ENCODE results near the gene CD59. TPM values are rescaled to one million over a fixed set of nuclear protein-coding genes. Genes with fewer than 3 reads are reported as not detected.

CD59 gene
- total and polyA plus RNA-seq, 9 of the 15 experiments (the other 6 are each of a cell fraction or from before 2014, with no cell fraction given), result 38.1 to 338 (median 173) TPM

- in situ Hi-C loops (cut with MboI) (no loop called here), intact Hi-C loops (cut with micrococcal nuclease) (no loop called here)
- BruUV-seq (replicated peaks), result no TSS peak
- Histone ChIP-seq H3K27me3 (ENCODE audit: control insufficient read depth in 2 of 2, insufficient read depth in 2 of 2, low read length in 2 of 2) (peaks cover 2 to 10% of the 10 kb centered on the region in 2 experiments; a peak in 2 of 5 replicates), H3K4me1 (replicated peaks in 1 of 2; ENCODE audit: control insufficient read depth in 2 of 2, insufficient read depth in 2 of 2, low read length in 2 of 2) (peaks cover 17 to 18% of the 10 kb centered on the region in 2 experiments), H3K4me3 (no peak overlapping the region), H3K4me2 (ENCODE audit: insufficient read depth, low read length) (no peak overlapping the region), H3K36me3 (ENCODE audit: control insufficient read depth, insufficient read depth, low read length) (peaks cover 25% of the 10 kb centered on the region; the same call in 2 of the 3 replicates), H3K9ac (ENCODE audit: insufficient read depth in 1 of 2, low read depth in 2 of 2, low read length in 2 of 2) (no peak overlapping the region), H2AFZ (ENCODE audit: low read depth, low read length) (no peak overlapping the region), H4K20me1 (replicated peaks; ENCODE audit: control insufficient read depth, insufficient read depth, low read length) (no peaks in the 10 kb centered on the region), H3K9me1 (ENCODE audit: control insufficient read depth, insufficient read depth, low read length) (no peaks in the 10 kb centered on the region), H3K9me3 (replicated peaks; ENCODE audit: control insufficient read depth, insufficient read depth, low read depth, low read length) (no peaks in the 10 kb centered on the region), H3K79me2 (ENCODE audit: control insufficient read depth, insufficient read depth, low read length) (no peaks in the 10 kb centered on the region), H3K27ac (ENCODE audit: extremely low read depth, low read depth, low read length) (no peak overlapping the region)
- ChIA-PET POLR2A (interaction anchor here (1.7 kb wide), 1 partner anchor 12 kb away, joined by 6 read pairs; no protein-coding TSS in a partner anchor), CTCF (ENCODE audit: low intra/inter-chr PET ratio) (no interaction called here)
- DNase-seq (ENCODE audit: extremely low read depth in 1 of 4, low spot score in 3 of 4) (no peak), FAIRE-seq (no peak), ATAC-seq (no peak)
- no peak for TF ChIP-seq SRSF1 (IDR thresholded peaks at IDR 0.05; ENCODE audit: low read depth, low read length)
- 45% methylated on average over 5 of the region's 5 CpGs for WGBS (ENCODE audit: insufficient coverage, low coverage, missing lambda C conversion rate)
These were observed 33.0 kb downstream of the CD59 start for GRCh38 chr11:33703234-33703633.

GRCh38 chr11:33701302-33702230 lies 34.7 kb downstream of the CD59 start:
- FAIRE-seq (peak; percentile 37), ATAC-seq (no peak), DNase-seq (ENCODE audit: extremely low read depth in 1 of 4, low spot score in 3 of 4) (no peak)
- Histone ChIP-seq H2AFZ (ENCODE audit: low read depth, low read length) (peak overlapping the region; percentile 74), H4K20me1 (replicated peaks; ENCODE audit: control insufficient read depth, insufficient read depth, low read length) (no peaks in the 10 kb centered on the region), H3K9me1 (ENCODE audit: control insufficient read depth, insufficient read depth, low read length) (no peaks in the 10 kb centered on the region), H3K79me2 (ENCODE audit: control insufficient read depth, insufficient read depth, low read length) (no peaks in the 10 kb centered on the region), H3K4me2 (ENCODE audit: insufficient read depth, low read length) (peak overlapping the region; percentile 77), H3K27me3 (ENCODE audit: control insufficient read depth in 2 of 2, insufficient read depth in 2 of 2, low read length in 2 of 2) (peaks cover 12 to 21% of the 10 kb centered on the region in 2 experiments; a peak in 4 of 5 replicates), H3K4me1 (replicated peaks in 1 of 2; ENCODE audit: control insufficient read depth in 2 of 2, insufficient read depth in 2 of 2, low read length in 2 of 2) (peaks cover 17 to 18% of the 10 kb centered on the region in 2 experiments), H3K4me3 (peak overlapping the region; percentile 41), H3K9ac (ENCODE audit: insufficient read depth in 1 of 2, low read depth in 2 of 2, low read length in 2 of 2) (peak overlapping the region; percentile 37 to 40; a peak in 2 of 4 replicates), H3K36me3 (ENCODE audit: control insufficient read depth, insufficient read depth, low read length) (peaks cover 12% of the 10 kb centered on the region; the same call in 2 of the 3 replicates), H3K27ac (ENCODE audit: extremely low read depth, low read depth, low read length) (no peak overlapping the region), H3K9me3 (replicated peaks; ENCODE audit: control insufficient read depth, insufficient read depth, low read depth, low read length) (no peaks in the 10 kb centered on the region)
- WGBS (ENCODE audit: insufficient coverage, low coverage, missing lambda C conversion rate), result 34% methylated on average over 7 of the region's 7 CpGs
- CTCF ChIA-PET (ENCODE audit: low intra/inter-chr PET ratio), result no interaction called here
- intact Hi-C loops (cut with micrococcal nuclease), result no loop called here
- POLR2A ChIA-PET, result interaction anchor here (0.6 to 1.6 kb wide), 12 partner anchors 9 to 633 kb away, joined by 3 to 7 read pairs (median 3); no protein-coding TSS in a partner anchor
- BruUV-seq (replicated peaks), result no TSS peak
- in situ Hi-C loops (cut with MboI), result no loop called here
- no peak for TF ChIP-seq ZBTB1 (CRISPR knock-in tag; IDR thresholded peaks at IDR 0.05; ENCODE audit: borderline replicate concordance, low read depth)
- peak in 1 of 2 experiments; percentile 50; a peak in 1 of 4 replicates for TF ChIP-seq KDM1A (IDR thresholded peaks at IDR 0.05)
- no peak for TF ChIP-seq YY1 (IDR thresholded peaks at IDR 0.05; ENCODE audit: borderline replicate concordance in 1 of 3, control insufficient read depth in 1 of 3, extremely low read depth in 1 of 3, insufficient read depth in 3 of 3, insufficient read length in 1 of 3, insufficient replicate concordance in 2 of 3, low read depth in 1 of 3, low read length in 2 of 3)

All from K562 (cell line).